Ammon's horn (tissue), 1 donor: ENCODE results near the gene SPACA7.
"Not testable (repeated sequence)": the region's sequence is repeated elsewhere in the genome, so short reads cannot be mapped to it uniquely, and the experiment has no call there.

ENCODE experiments used
- DNase-seq: peaks from one replicate; pipeline ENCODE4 v3.0.0-alpha.2; 2016; ENCODE audit warnings: low spot score

The SPACA7 gene

DNA sequence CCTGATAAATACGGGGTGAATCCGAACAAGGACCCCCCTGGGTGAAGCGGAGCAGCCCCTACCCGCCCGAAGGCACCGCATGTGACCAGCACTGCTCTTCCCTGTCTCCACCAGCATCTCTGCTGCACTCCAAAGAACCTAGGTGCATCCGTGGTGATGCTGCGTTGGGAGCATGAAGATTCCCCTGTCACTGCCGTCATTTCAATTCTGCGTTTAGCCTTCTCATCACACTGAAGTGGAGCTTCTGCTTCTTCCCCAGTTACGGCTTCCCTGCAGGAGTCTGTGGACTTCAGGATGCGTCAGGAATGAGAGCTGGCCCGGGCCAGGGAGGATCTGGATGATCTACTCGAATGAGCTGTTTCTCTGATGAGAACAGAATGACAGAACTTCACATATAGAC, 47.9 kb downstream of the SPACA7 start:
- DNase-seq, result no peak

DNA sequence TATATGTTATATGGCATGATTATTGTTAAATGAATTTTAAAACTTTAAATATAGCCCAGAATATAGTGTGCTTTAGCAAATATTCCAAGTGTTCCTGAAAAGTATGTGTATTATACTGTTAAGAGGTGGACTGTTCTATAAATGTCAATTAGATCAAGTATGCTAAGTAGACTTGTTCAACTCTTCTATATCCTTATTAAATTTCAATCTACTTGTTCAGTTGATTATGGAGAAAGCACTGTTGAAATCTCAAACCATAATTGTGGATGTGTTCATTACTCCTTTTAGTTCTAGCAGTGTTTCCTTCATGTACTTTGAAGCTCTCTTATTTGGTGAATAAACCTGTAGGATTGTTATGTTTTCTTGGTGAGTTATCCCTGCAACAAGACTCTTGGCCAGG, 52.5 kb downstream of the SPACA7 start:
- DNase-seq, result no peak

DNA sequence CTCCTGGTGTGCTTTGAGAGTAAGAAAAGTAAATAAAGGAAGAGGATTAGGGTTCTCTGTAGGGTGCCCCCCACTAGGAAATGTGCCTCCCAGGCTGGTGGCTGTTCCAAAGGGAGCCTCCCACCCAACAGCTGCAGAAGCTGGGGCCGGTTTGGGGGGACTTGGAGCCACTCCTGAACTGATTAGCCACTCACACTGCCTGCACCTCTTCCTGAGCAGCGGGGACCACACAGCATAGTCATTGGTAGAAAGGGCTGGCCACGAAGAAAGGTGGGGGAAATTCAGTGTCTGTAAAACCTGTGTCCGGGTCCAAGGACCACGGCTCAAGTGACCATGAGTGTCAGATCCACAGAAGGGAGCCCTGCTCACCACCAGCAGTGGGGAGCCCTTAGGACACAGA, 55.6 kb downstream of the SPACA7 start:
- DNase-seq, result no peak

DNA sequence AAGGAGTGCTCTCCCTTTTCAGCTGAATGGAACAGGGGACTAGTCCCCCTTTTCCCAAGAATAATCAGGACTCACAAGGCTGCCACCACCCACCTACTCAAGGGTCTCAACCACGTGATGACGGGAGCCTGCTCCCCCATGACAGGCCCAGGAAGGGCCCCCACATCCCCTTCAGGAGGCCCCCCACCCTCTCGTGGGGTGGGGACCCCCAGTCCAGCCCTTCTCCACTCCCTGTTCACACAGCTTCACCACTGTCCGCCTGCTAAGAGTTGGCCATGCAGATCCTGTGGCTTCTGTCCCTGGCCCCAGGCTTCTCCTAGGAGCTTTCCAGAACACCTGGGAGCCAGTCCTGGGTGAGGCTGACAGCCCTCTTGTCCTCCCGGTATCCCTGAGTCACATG, 56.6 kb downstream of the SPACA7 start:
- DNase-seq, result not testable (repeated sequence)

DNA sequence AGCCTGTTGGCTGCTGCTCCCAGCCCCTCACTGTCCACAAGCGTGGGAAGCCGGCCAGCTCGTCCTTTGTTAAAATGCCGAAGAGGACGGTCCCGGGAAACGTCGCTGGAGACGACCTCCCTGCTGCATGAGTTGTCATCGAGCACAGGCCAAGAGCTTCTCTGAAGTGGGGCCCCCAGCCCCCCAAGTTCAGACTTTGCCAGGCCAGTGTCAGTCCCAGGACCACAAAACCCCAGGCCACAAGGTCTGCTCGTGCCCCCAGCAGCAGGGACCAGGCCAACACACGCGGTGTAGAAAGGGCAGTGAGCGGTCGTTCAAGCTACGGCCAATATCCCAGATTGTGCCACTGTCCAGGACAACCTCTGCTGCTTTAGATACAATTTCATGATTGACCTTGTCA, 57.4 kb downstream of the SPACA7 start:
- not testable (repeated sequence) for DNase-seq

DNA sequence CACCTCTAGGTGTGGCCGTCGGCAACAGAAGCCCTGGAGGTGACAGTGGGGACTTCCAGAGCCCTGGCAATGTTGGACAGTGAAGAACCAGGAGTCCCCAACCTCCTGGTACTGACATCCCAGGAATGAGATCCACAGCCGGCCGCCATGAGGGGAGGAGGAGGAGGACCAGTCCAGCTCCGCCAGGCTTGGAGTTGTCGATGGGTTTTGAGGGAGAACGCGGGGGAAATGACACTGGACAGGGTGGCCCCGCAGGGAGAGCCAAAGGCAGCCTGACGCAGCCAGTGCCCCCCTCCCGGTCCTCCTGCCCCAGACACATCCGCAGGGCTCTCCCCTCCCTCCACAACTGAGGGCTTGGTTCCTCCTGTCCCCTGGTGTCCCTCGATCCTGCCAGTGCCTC, 57.9 kb downstream of the SPACA7 start:
- no peak for DNase-seq

DNA sequence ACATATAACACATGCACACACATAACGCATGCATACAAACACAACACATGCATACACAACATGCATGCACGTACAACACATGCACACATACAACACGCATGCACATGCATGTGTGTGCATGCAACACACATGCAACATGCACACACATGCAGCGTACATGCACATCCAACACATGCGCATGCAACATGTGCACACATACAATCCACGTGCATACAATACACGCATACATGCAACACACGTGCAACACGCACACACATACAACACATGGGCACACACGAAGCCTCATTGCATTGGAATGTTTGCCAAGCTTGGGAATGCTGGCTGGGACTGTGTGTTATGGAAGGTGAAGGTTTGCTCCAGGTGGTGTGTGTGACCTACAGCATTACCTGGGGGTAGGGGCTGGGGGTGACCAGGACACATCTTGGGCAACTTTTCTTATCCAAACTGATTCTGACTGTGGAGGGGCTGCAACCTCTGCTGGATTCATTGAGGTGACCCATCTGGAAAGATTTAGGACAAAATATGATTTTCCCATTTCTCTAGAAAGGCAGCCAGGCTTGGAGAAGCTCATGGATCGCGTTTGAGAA, 58.9 kb downstream of the SPACA7 start:
- DNase-seq, result no peak

DNA sequence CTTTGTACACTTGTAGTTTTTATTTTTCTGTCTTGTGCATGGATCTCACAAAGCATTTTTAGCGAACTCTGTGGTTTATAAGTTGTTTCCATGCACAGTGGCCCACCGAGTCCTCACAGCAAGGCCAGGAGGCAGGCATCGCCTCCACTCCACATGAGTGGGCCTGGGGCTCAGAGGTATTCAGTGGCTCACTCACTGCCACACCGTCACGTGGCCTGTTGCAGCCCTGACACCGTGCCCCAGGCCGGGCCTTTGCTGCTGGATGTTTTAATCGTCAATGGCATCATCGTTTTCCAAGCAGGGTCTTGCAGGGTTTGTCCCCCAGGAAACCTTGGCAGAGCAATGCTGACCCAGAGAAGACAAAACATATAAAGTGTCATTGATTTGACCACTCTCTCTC, 59.8 kb downstream of the SPACA7 start:
- DNase-seq, result no peak

DNA sequence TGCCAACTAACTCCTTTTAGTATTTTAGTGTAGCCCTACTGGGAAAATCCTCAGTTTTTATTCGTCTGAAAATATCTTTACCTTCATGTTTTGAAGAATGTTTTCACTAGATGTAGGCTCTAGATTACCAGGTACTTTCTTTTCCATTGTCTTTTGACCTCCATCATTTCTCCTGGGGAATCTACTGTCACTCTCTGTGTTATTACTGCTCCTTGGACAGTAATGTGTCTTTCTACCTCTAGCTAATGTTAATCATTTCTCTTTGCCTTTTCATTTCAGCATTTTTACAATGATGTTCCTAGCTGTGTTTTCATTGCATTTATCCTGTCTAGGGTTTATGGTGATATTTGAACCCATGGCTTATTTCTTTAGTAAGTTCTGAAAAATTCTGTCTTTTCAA, 61.9 kb downstream of the SPACA7 start:
- DNase-seq, result no peak

DNA sequence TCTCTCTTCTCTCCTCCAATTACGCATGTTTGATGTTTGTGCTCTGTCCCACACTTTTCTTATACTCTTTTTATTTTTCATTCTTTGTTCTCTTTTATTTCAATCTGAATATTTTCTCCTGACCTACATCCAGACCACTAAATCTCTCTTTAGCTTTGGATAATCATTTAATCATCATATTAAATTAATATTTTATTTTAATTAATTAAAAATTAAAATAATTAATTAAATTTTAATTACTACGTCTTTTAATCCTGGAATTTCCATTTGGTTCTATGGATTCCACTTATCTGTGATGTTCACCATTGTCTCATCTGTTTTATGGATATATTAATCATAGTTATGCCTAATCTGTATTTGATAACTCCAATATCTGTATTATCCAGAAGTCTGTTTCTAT, 62.4 kb downstream of the SPACA7 start:
- DNase-seq, result no peak

DNA sequence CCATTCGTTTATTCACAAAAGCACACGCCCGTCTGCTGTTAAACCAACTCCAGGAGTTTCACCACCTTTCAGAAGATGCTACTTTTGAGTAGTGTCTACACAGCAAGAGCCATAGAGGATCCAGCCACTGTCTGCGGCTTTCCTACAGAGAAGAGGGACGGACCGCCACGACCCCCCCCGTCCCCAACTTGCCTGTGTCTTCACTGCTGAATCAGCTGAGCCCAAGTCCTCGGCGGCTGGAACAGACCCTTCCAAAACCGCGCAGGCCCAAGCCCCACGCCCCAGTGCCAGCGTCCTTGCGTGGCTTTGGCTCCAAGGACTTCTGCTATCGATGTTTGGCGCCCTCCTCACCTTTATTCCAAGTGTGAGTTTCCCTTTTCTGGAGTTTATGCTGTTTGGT, 65.1 kb downstream of the SPACA7 start:
- DNase-seq, result no peak

DNA sequence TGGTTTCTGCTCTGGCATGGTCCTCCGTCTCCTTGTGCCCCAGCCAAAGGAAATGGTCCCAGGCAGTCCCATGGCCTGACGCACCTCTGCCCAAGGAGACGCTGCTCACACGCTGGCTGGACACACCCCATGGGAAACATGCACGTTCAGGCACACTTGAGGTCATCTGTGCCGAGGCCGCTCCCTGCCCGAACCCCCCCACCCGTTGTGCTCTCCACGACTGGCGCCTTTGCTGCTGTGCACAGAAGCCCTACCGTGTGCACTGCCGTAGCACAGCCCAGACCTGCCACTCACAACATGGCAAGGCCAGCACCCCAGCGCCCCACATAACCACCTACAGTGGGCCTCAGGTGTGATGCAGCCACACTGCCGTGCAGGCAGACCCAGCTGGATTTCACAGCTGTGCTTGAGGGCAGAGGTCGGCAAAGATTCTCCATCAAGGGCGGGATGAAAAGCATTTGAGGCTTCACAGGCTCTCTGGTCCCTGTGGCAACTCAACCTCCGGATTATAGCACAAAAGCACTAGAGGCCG, 65.7 kb downstream of the SPACA7 start:
- no peak for DNase-seq

DNA sequence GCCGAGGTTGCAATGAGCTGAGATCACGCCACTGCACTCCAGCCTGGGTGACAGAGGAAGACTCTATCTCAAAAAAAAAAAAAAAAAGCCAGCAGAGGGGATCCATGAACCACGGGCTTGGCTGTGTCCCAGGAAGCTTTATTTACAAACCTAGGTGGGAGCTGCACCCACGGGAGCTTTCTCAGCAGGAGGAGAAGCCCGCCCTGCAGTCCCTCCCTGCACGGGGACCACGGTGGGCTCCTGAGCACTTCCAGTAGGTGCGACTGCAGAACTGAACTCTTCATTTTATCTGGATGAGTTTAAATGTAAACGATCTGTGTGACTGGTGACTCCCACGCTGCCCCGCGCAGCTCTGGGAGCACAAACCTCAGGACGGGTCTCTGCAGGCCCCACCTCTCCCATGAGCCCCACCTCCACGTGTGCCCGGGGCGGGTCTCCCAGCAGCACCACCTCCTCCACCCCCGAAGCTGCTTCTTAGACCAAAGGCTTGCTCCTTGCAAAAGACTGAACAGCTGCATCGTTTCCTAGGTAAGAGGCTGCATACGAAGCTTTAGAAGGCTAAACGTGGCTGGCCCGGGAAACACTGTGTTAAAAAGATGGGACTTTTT, 66.4 kb downstream of the SPACA7 start:
- no peak for DNase-seq

DNA sequence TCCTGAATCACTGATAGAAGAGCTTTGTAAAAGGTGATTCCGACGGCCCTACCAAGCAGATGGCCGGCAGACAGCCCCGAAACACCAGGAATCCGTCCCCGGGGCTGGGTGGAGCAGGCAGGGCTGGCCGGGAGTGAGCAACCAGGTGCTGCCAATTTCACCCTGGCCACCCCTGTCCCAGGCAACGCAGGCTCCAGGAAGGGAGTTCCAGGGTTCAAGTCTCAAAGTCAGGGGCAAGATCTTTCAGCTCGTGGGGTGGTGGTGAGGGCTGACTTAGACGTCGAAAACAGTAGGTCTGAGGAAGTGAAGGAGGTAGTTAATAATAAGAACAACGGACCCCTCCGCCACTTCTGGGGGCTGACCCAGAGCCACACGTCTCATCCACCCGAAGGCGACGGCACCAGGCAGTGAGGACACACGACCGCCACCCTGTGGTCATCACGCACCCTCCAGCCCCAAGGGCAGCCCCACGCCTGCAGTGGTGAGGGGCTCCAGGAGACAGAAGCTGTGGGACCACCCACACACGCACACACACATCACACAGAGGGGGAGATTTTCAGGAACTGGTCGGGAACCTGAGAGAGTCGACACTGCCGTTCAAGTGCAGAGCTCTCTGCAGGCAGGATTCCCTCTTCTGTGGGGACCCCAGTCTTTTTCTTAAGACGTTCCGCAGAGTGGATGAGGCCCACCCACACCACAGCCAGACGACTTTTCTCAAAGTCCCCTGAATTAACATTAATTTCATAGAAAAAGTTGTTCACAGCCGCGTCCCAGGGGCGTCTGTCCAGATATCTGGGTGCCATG, 67.2 kb downstream of the SPACA7 start:
- peak; percentile 27 for DNase-seq

DNA sequence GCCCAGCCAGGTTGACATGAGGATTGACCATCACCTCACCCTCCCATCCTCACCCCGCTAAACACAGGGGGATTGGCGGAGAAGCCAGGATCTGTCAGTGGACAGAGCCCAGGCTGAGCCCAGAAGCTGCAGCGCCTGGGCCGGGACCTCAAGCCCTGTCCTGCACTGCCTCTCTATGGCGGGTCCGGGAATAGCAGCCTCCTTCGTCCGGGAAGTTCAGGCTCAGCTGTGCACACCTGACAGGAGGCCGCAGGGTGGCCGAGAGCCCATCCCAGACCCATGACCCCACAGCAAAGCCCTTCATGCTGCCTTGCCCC, 67.8 kb downstream of the SPACA7 start:
- DNase-seq, result peak; percentile 70

DNA sequence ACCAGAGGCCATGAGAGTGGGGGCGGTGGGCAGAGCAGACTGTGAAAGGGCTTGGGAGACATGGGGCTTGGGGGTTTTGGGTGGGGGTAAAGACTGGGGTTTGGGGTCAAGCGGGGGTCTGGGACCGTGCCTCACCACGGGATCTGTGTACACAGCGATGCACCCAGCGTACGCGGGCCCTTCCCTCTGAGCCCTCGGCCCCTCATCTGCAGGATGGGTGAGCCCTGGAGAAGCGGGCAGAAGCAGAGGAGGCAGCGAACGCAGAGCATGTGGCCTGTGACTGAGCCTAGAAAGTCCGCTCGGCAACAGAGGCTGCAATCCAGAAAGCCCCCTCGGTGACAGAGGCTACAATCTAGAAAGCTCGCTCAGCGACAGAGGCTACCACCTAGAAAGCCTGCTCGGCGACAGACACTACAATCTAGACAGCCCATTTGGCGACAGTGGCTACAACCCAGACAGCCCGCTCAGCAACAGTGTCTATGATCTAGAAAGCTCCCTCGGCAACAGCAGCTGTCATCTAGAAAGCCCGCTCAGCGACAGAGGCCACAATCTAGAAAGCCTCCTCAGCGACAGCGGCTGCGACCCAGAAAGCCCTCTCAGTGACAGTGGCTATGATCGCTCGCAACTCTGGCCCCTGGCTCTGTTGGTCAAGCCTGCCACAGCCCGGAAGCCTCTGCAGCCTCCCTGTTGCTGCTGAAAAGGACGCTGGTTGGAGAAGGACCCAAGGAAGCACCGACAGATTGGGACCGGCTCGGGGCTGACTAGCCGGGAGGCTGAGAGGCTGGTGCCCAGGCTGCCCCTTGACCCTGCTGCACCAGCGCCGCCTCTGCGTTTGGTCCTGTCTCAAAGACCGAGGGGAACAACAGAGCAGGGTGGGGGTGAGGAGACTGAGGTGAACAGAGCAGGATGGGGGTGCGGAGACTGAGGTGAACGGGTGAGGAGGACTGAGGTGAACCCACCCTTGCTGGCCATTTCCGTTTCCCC, 68.6 kb downstream of the SPACA7 start:
- DNase-seq, result no peak

DNA sequence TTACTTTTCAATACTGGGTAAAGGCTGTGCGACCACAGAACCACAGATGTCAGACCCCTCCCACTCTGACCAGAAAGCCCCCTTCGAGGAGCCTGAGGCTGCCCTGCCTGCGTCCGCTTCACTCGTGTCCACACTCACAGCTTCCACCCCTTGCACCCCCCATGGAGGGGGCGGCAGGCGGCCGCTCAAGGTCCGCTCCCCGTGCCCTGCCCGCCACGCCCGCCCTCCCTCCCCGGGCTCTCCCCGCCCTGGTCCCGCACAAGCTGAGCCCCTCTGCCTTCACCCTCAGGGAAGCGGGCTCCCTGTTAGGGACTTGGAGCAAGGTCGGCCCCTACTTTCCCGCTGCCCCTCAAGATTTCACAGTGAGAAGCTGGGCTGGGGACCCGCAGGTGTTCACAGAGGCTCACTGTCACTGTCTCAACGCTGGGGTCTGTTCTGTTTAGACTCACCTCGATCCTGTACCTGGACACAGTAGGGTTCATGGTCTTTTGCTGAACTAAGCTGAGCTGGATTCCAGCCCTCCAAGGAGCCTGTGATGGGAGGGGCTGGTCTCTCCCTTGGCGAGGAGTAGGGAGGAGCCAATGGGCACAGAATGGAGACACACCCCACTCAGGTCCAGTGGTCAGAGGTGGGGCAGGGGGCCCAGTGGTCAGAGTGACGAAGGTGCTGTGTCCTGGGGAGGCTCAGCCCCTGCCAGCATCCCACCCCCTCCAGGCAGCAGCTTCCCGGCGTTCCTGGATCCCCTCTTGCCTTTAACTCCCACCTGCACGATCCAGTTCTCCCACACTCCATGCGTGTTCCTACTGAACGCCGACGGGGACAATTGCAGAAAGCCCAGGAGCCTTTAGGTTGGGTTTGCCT, 69.5 kb downstream of the SPACA7 start:
- DNase-seq, result no peak

DNA sequence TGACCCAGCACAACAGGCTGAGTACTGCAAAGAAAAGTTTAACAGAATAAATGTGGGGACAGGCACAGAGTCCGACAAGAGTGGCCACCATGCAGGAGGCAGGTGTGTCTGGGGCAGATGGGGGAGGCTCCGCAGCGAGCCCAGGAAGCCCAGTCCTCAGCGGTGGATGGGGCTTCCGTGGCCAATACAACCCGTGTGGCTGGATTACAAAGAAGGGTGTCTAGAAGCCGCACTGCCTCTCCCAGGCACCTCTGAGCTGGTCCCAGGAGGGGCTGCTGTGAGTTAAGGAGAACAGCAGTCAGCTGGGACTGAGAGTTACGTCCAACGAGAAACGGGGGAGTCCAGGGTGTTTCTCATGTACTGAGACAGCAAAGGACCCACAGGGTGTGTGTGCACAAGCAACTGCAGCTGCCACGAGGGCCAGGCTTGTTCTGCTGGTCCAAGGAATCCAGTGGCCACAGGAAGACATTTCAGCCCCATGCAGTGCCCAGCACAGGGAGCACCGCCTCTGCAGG, 70.2 kb downstream of the SPACA7 start:
- no peak for DNase-seq

DNA sequence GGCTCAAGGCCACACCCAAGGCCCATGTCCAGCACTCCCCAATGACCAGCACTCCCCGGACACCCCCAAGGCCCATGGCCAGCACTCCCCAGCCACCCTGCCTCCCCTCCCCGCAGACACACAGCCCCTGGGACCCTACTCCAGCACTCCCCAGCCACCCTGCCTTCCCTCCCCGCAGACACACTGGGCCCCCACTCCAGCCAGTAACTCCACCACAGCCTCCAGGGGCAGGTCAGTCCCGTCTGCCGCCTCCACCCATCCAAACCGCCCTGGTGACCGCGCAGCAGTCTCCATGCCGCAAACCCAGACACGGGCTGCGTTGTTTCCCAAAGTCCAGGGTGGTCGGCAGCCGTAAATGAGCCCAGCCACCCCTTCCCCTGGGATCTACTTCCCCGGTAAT, 70.7 kb downstream of the SPACA7 start:
- no peak for DNase-seq

DNA sequence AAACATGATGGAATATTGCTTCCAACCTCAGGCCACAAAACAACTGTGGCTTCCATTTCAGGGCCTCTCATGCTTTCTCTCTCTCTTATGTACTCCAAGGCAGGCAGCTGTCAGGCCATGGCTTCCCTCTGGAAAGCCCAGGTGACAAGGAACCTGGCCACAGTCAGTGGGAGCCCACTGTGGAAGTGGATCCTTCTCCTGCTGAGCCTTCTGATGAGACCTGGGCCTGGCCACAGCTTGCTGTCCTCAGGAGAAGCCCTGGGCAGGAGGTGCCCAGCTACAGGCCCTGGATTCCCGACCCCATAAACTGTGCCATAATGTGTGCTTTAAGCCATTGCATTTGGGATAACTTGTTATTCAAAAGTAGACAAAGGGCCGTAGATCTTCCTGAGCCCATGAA, 71.2 kb downstream of the SPACA7 start:
- no peak for DNase-seq
